Skeletal muscle tissue (tissue), 4 donors: ENCODE measurements around the gene ANKH. TPM values are rescaled to one million over a fixed set of nuclear protein-coding genes. Genes with fewer than 3 reads are reported as not detected.

Experiments used
- H3K27ac ChIP-seq: one replicate; pipeline ENCODE4 v1.7.0; 2013; ENCODE audit warnings: mild to moderate bottlenecking, low read depth, low read length, inconsistent platforms
- H3K27me3 ChIP-seq, 3 donors: one replicate each; pipeline ENCODE4 v1.7.0; 2013; ENCODE audit warnings: low read length in 3 of 3; ENCODE audit not compliant: control insufficient read depth in 3 of 3, insufficient read depth in 3 of 3
- H3K36me3 ChIP-seq, 3 donors: one replicate each; pipeline ENCODE4 v1.7.0; 2013; ENCODE audit warnings: low read length in 3 of 3; ENCODE audit not compliant: control insufficient read depth in 3 of 3, insufficient read depth in 3 of 3
- H3K4me1 ChIP-seq, 3 donors: one replicate each; pipeline ENCODE4 v1.7.0; 2013; ENCODE audit warnings: low read length in 3 of 3, mild to moderate bottlenecking in 3 of 3; ENCODE audit not compliant: control insufficient read depth in 3 of 3, insufficient read depth in 3 of 3
- H3K4me3 ChIP-seq, 3 donors: one replicate each; pipeline ENCODE4 v1.7.0; 2013; ENCODE audit warnings: low read length in 3 of 3
- H3K9ac ChIP-seq, 3 donors: one replicate each; pipeline ENCODE4 v1.7.0; 2013; ENCODE audit warnings: low read length in 3 of 3, mild to moderate bottlenecking in 3 of 3, moderate library complexity in 2 of 3, low read depth in 1 of 3
- H3K9me3 ChIP-seq, 3 donors: one replicate each; pipeline ENCODE4 v1.7.0; 2013; ENCODE audit warnings: low read length in 3 of 3; ENCODE audit not compliant: control insufficient read depth in 3 of 3
- total RNA-seq: library from RNA; depleted of rRNA; stranded (reverse); fragments of >200 nt; gene quantifications from one replicate; pipeline ENCODE4 v1.2.3, GENCODE V29; 2014
- donor health status: Osteomylitis.

ANKH gene
- total RNA-seq, 1 donor from 2014 or later: 13.0 TPM

GRCh38 chr5:14676320-14676719 is 195.3 kb downstream of the ANKH start:
- H3K36me3 ChIP-seq: peaks cover 0 to 18% (median 4%) of the 10 kb centered on the region in 3 donors
- no peak overlapping the region for H3K4me3 ChIP-seq
- H3K4me1 ChIP-seq: peaks cover 19 to 38% (median 25%) of the 10 kb centered on the region in 3 donors
- H3K27me3 ChIP-seq: no peaks in the 10 kb centered on the region
- H3K9me3 ChIP-seq: no peaks in the 10 kb centered on the region
- H3K27ac ChIP-seq: no peak overlapping the region
- H3K9ac ChIP-seq: no peak overlapping the region

- no peak overlapping the region for H3K27ac ChIP-seq
- no peak overlapping the region for H3K4me3 ChIP-seq
- H3K36me3 ChIP-seq: peaks cover 0 to 15% (median 2%) of the 10 kb centered on the region in 3 donors
- no peaks in the 10 kb centered on the region for H3K9me3 ChIP-seq
- no peaks in the 10 kb centered on the region for H3K27me3 ChIP-seq
- H3K9ac ChIP-seq: no peak overlapping the region
- H3K4me1 ChIP-seq: peaks cover 19 to 38% (median 26%) of the 10 kb centered on the region in 3 donors
These were observed 195.7 kb downstream of the ANKH start for GRCh38 chr5:14675865-14676300.

GRCh38 chr5:14674983-14675854 is 196.4 kb downstream of the ANKH start:
- H3K36me3 ChIP-seq: peaks cover 0 to 10% (median 2%) of the 10 kb centered on the region in 3 donors
- H3K27ac ChIP-seq: no peak overlapping the region
- no peak overlapping the region for H3K4me3 ChIP-seq
- H3K27me3 ChIP-seq: no peaks in the 10 kb centered on the region
- H3K4me1 ChIP-seq: peaks cover 19 to 38% (median 27%) of the 10 kb centered on the region in 3 donors
- H3K9ac ChIP-seq: no peak overlapping the region
- no peaks in the 10 kb centered on the region for H3K9me3 ChIP-seq

- Histone ChIP-seq H3K4me3 (no peak overlapping the region), H3K9me3 (no peaks in the 10 kb centered on the region), H3K36me3 (peaks cover under 1 to 8% (median 2%) of the 10 kb centered on the region in 3 donors), H3K27ac (no peak overlapping the region), H3K9ac (no peak overlapping the region), H3K27me3 (no peaks in the 10 kb centered on the region), H3K4me1 (peaks cover 16 to 30% (median 27%) of the 10 kb centered on the region in 3 donors)
These were observed 198.1 kb downstream of the ANKH start for GRCh38 chr5:14673443-14673842.

- Histone ChIP-seq H3K36me3 (peaks cover 2 to 8% (median 5%) of the 10 kb centered on the region in 3 donors), H3K9ac (no peak overlapping the region), H3K4me3 (no peak overlapping the region), H3K9me3 (no peaks in the 10 kb centered on the region), H3K4me1 (peaks cover 11 to 31% (median 29%) of the 10 kb centered on the region in 3 donors), H3K27me3 (no peaks in the 10 kb centered on the region), H3K27ac (no peak overlapping the region)
These were observed 198.8 kb downstream of the ANKH start for GRCh38 chr5:14672484-14673394.

GRCh38 chr5:14672082-14672481 is 199.5 kb downstream of the ANKH start:
- Histone ChIP-seq H3K4me1 (peaks cover 11 to 34% (median 32%) of the 10 kb centered on the region in 3 donors), H3K9ac (no peak overlapping the region), H3K4me3 (no peak overlapping the region), H3K9me3 (no peaks in the 10 kb centered on the region), H3K27ac (no peak overlapping the region), H3K27me3 (no peaks in the 10 kb centered on the region), H3K36me3 (peaks cover 2 to 8% (median 5%) of the 10 kb centered on the region in 3 donors)

- H3K36me3 ChIP-seq: peaks cover 2 to 7% (median 5%) of the 10 kb centered on the region in 3 donors
- H3K4me1 ChIP-seq: peaks cover 8 to 33% (median 33%) of the 10 kb centered on the region in 3 donors
- H3K9me3 ChIP-seq: no peaks in the 10 kb centered on the region
- no peak overlapping the region for H3K9ac ChIP-seq
- no peak overlapping the region for H3K27ac ChIP-seq
- H3K4me3 ChIP-seq: no peak overlapping the region
- H3K27me3 ChIP-seq: no peaks in the 10 kb centered on the region
These were observed 200.2 kb downstream of the ANKH start for GRCh38 chr5:14671414-14671813.

GRCh38 chr5:14669975-14670374 is 201.6 kb downstream of the ANKH start:
- Histone ChIP-seq H3K9me3 (no peaks in the 10 kb centered on the region), H3K27ac (no peak overlapping the region), H3K4me1 (peaks cover 15 to 39% (median 37%) of the 10 kb centered on the region in 3 donors), H3K36me3 (peaks cover 2 to 5% (median 4%) of the 10 kb centered on the region in 3 donors), H3K4me3 (no peak overlapping the region), H3K27me3 (no peaks in the 10 kb centered on the region), H3K9ac (no peak overlapping the region)

GRCh38 chr5:14669415-14669814 is 202.2 kb downstream of the ANKH start:
- Histone ChIP-seq H3K9ac (no peak overlapping the region), H3K36me3 (peaks cover 2 to 5% (median 4%) of the 10 kb centered on the region in 3 donors), H3K4me1 (peaks cover 15 to 39% (median 37%) of the 10 kb centered on the region in 3 donors), H3K4me3 (no peak overlapping the region), H3K27me3 (no peaks in the 10 kb centered on the region), H3K27ac (no peak overlapping the region), H3K9me3 (no peaks in the 10 kb centered on the region)
